GM20431 (cell line): ENCODE results near the gene EVI5.
"Not testable (repeated sequence)": the region's sequence is repeated elsewhere in the genome, so short reads cannot be mapped to it uniquely, and the experiment has no call there.

ENCODE experiments used
- in situ Hi-C: fragments of 300-500 bp; cut with MseI, MboI; formaldehyde crosslinking; loops from one replicate; pipeline ENCODE4 v1.15.0; 2020; ENCODE audit warnings: low sequenced_read_pairs; ENCODE audit not compliant: unreplicated experiment

EVI5 gene

GRCh38 chr1:92536980-92537884, 247.7 kb downstream of the EVI5 start:
- in situ Hi-C loops = no loop called here

- in situ Hi-C loops = no loop called here
These were observed 248.5 kb downstream of the EVI5 start for GRCh38 chr1:92536211-92536979.

- in situ Hi-C loops = not testable (repeated sequence)
These were observed 252.5 kb downstream of the EVI5 start for GRCh38 chr1:92532371-92532770.

- in situ Hi-C loops = not testable (repeated sequence)
These were observed 253.0 kb downstream of the EVI5 start for GRCh38 chr1:92531939-92532338.

GRCh38 chr1:92527670-92528069, 257.2 kb downstream of the EVI5 start:
- in situ Hi-C loops = no loop called here

- in situ Hi-C loops = not testable (repeated sequence)
These were observed 259.8 kb downstream of the EVI5 start for GRCh38 chr1:92524944-92525590.

GRCh38 chr1:92519043-92519442, 265.9 kb downstream of the EVI5 start:
- in situ Hi-C loops = no loop called here

GRCh38 chr1:92516574-92516973, 268.3 kb downstream of the EVI5 start:
- in situ Hi-C loops = no loop called here

- in situ Hi-C loops = no loop called here
These were observed 269.1 kb downstream of the EVI5 start for GRCh38 chr1:92515796-92516201.

- in situ Hi-C loops = no loop called here
These were observed 273.4 kb downstream of the EVI5 start for GRCh38 chr1:92511541-92511940.

- in situ Hi-C loops = no loop called here
These were observed 275.3 kb downstream of the EVI5 start for GRCh38 chr1:92509619-92510018.

GRCh38 chr1:92505015-92505692, 279.8 kb downstream of the EVI5 start:
- in situ Hi-C loops = no loop called here

- in situ Hi-C loops = no loop called here
These were observed 280.5 kb downstream of the EVI5 start for GRCh38 chr1:92504291-92505014.

GRCh38 chr1:92503926-92504285, 281.0 kb downstream of the EVI5 start:
- in situ Hi-C loops = no loop called here

- in situ Hi-C loops = no loop called here
These were observed 281.6 kb downstream of the EVI5 start for GRCh38 chr1:92503043-92503925.

GRCh38 chr1:92502247-92502646, 282.7 kb downstream of the EVI5 start:
- in situ Hi-C loops = no loop called here

- in situ Hi-C loops = no loop called here
These were observed 284.4 kb downstream of the EVI5 start for GRCh38 chr1:92500552-92500951.

- in situ Hi-C loops = no loop called here
These were observed 289.4 kb downstream of the EVI5 start for GRCh38 chr1:92495392-92496063.
